HT1080 (cell line): ENCODE data around the gene RPS6KB2. TPM values are rescaled to one million over a fixed set of nuclear protein-coding genes. Genes with fewer than 3 reads are reported as not detected.
A peak's percentile ranks its signal among the peaks of the same experiment; 100 is the strongest.

Experiments used
- DNase-seq: peaks from one replicate; pipeline ENCODE4 v3.0.0-alpha.2; 2015; ENCODE audit warnings: low read depth
- total RNA-seq: library from RNA; depleted of rRNA; stranded (reverse); fragments of >200 nt; shearing (Covaris generic); gene quantifications from 2 replicates; pipeline ENCODE4 v1.2.3, GENCODE V29; 2014

The RPS6KB2 gene
- total RNA-seq, 1 experiment from 2014 or later, result 52.7 TPM

DNA sequence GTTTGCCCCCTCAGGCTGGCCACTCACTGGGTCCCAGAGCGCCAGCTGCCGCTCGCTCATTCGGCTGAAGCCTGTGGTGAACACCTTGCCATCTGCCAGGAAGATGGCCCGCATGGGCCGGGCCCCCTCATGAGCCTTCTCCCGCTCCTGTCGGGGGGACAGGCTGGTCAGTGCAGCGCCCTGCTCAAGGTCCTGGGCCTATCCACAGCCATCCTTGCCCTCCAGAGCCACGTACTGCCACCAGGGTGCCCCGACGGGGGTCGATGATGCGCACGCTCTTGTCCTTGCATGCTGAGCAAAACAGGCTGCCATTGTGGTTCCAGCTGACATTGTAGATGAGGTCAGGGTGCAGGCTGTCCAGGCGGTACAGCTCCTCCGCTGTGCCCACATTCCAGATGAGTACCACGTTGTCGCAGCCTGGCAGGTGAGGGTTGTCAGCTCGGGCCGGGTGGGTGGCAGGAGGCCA, 12.8 kb downstream of the RPS6KB2 start:
- no peak for DNase-seq

DNA sequence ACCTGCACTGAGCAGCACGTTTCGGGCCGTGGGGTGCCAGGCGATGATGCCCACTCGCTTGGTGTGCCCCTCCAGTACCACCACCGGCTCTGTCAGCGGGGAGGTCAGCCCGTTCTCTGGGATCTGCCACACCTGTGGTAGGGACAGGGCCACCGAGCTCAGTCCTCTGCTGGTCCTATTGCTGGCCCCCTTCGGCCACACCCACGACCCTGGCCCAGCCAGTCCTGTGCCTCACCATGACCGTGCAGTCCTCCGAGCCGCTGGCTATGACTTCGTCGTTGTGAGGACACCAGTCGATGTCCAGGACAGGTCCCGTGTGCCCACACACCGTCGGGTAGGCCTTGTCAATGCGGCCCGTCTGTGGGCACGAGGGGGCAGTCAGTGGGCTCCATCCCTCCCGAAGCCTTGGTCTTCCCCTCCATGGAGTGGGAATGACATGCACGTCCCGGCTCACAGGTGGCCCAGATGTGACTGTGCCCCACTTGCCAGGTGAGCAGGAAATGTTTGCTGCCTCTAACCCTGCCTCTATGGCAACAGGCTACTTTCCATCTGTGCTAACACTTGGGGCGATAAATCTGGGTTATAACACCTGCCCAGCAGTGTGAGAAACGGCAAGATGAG, 13.5 kb downstream of the RPS6KB2 start:
- no peak for DNase-seq

DNA sequence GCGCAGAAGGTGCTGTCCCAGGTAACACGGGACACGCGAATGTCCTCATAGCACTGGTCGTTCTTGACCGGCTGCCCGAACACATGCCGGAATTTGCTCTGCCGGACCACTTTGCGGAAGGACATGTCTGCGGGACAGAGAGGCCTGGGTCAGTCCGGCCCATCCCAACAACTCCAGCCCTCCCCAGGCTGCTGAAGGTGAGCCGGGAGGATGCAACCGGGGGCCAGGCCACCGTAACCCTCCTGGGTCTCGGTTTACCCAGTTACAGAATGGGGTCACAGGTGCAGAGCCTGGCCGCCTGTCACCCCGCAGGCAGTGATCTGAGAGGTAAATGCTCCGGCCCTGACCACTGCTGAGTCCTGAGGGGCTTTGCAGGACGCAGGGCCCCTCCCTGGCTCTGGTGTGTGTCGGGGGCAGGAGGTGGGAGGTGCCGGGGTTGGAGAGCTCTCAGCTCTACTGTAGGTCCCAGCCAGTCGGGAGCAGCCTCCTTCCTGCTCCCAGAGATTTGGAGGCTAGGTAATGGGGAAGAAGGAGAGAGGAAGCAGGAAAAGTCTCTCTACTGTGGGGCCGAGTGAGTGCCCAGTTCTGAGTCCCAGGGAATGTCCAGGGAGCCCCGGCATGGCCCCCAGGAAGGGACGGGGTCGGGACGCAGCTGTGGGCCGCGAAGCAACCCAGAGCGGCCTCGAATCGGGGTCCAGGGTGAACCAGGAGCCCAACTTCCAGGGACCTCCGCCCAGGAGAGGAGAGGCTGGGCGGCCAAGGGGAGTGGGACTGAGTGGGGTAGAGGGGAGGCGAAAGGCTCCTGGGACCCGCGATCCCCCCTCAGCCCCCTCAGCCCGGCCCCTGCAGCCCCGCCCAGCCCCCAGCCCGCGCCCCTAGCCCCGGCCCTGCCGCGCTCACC, 14.5 kb downstream of the RPS6KB2 start:
- no peak for DNase-seq

DNA sequence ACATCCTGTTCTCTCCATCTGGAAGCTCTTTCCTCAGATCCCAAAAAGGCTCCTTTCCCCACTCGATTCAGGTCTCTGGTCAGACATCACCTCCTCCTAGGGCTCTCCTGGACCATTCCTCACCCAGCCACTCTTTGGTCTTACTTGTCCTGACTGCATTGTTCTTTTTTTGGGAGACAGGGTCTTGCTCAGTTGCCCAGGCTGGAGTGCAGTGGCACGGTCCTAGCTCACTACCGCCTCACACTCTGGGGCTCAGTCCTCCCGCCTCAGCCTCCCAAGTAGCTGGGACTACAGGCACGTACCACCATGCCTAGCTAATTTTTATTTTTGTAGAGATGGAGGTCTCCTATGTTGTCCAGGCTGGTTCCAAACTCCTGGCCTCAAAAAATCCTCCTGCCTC, 17.2 kb downstream of the RPS6KB2 start:
- no peak for DNase-seq

DNA sequence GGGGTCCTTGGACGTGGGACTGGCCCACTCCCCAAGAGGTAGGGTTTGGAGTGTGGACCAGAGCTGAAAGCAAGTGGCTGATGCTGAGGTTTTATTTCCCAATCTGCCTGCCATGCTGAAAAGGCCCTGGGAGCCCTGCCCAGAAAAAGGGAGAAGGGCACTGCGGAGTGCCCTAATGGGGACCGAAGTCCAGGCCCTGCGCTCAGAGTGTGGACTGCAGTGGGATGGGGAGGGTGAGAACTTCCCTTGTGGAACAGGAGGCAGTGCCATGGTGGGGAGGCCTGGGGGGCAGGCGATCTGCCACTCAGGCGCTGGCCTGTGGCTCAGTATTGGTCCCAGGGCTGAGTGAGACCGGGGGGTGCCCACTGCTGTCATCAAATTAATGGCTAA, 19.9 kb downstream of the RPS6KB2 start:
- DNase-seq, result no peak

DNA sequence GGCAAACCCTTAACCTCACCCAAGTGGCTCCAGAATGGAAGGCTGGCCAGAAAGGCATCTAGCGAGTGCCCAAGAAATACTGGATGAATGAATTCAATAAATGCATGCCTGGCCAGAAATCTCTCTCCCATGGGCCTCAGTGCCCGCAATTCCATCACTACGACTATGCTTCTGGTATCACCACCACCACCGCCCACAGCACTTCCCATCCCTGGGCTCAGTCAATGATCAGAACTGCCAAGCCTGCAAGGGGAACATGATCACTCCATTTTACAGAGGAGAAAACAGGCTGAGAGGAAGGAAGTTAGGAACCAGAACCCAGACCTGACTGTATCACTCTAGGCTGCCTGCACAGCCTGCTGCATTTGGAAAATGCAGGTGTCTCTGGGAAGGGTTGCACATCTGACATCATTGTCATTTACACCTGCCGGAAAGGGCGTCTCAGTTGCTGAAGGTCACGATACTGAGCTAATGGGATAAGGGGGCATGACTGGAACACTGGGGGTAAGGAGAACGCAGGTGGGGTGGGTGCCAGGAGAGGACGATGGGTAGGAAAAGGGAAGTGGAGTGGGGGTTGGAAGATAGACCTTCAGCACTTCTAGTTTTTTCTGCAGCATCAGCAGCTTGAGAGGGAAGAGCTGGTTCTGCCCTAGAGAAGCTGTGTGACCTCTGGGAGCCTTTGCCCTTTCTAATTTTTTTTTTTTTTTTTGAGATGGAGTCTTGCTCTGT, 21.0 kb downstream of the RPS6KB2 start:
- no peak for DNase-seq

DNA sequence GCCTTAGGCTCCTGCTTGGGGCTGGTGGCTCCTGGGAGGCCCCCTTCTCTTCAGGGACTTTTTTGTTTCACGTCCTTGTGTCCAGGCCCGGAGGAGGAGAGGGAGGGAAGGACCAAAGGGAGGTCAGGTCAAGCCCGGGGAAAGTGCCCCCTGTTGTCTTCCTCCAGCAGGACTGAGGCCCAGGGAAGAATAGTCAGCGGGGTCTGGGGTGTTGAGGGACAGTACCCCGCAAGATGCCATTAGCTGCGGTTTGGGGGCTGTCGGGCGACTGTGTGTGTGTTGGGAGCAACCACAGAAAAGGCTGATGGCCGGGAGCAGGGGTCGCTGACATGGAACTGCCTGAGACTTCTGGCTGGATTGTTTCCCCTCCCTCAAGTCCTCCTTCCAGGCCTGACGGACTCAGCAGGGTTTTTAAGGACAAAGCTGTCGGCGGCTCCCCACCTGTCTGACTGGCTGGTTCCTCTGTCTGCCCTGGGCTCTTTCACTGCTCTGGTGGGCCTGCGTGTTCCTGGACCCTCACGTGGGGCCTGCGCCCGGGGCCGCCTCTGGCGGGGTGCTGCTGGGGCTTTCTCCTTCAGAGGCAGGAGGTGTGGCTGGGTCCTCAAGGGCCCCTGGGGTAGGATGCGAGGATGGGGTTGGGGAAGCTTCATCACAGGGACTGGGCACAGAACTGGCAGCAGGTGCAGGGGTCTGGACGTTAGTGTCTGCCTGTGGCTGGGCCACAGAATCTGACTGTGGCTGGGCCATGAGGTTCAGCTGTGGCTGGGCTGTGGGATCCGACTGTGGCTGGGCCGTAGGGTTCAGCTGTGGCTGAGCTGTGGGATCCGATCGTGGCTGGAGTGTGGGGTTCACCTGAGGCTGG, 22.7 kb downstream of the RPS6KB2 start:
- DNase-seq, result no peak

DNA sequence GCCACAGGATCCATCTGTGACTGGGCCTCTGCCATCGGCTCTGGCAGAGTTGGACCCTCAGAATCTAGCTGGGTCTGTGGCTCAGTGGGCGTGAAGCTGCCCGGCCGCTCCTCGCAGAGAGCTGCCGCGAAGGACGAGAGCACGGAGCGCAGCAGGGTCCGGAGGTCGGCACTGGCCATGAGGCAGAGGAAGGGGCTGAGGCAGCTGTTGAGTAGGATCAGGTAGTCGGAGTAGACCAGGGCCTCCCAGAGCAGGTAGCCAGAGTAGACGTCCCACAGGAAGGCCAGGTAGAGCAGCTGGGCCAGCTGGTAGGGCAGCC, 23.3 kb downstream of the RPS6KB2 start:
- no peak for DNase-seq

DNA sequence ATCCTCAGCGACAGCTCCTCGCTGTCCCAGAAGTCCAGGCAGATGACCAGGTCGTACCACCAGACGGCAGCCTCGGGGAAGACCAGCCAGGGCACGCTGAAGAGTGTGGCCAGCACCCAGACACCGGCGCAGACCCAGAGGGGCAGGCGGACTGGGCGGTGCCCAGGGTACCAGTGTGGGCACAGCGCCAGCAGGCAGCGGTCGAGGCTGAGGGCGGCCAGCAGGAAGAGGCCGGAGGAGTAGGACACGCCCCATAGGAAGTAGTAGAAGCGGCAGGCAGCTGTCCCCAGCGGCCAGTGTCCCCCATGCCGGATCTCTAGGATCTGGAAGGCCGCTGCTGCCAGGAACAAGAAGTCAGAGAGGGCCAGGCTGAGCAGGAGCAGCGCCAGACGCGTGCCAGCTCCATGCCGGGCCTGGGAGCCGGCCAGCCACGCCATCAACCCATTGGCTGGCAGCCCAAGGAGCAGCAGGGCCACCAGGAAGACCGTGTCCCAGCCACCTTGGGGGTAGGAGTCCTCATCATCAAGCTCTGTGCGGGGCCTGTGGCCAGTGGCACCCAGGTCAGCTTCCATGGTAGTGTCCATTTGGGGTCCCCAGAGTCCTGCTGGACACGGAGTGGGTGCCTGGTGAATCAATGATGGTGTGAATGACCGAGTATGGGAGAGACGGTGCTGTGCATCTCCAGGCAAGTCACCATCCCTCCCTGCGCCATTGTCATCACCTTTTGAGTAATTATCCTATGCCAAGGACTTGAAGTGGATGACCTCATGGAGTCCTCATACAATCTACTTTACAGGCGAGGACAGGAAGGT, 24.1 kb downstream of the RPS6KB2 start, which contains the start of gene GPR152:
Gene GPR152 (minus strand): TSS at position 589 of the 812 bp plus-strand sequence. CDS start 5 bp downstream, at position 584.
- no peak for DNase-seq

DNA sequence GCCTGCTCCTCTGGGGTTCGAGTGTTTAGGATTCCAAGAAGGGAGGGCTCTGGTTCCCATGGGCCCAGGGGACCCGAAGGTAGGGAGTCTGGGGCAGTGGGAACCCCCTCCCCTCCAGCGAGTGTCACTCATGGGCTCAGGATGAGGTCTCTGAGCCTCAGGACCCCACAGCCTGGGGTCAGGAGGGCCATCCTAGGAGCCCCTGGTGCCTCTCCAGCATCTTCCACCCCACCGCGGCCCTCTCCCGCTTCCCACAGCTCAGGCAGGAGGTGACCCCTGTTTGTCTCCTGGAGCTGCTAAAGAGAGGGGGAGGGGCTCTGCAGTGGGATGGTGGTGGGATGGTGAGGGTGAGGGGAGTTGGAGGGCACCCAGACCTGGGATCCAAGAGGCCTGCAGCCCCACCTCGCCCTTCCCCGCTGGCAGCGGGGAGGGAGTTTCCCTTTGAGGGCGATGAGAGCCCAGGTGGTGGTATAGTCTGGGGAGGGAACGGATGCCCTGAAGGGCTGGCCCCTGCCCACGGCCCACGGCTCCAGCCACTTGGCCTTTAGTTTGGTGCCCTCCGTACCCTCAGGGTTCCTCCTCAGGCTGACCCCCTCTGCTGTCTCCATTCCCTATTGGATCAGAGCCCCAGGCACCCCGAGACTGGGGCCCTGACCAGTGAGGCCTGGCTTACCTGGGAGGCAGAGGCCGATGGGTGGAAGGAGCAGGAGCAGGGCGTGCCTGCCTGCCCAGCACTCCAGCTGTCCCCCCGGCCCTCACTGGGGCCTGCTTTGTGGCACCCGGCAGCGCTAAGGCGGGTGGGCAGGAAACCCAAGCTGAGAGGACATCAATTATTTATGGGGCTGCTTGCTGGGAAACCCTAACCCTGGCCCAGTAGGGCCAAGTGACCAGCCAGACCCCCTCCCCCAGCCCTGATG, 25.8 kb downstream of the RPS6KB2 start:
- DNase-seq, result no peak

DNA sequence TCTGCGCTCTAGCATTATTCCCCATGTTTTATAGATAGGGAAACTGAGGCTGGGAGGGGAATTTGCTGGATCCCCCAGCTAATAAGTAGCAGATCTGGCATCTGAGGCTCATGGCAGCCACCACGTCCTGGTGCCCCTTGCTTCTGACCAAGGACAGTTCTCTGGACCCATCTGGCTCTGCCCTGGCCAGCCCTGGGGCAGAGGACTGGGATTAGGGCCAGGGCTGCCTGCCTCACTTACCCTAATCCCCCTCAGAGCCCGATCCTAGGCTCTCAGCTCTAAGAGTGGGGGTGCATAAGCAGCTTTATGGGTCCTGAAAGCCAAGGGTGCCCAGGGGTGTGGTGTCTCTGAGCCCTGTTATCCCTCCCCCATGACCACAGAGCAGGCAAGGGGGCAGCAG, 26.8 kb downstream of the RPS6KB2 start, which contains the start of gene CABP4:
Gene CABP4 (plus strand): TSS at position 301 of the 400 bp plus-strand sequence. CDS start 70 bp downstream, at position 371.
- no peak for DNase-seq

DNA sequence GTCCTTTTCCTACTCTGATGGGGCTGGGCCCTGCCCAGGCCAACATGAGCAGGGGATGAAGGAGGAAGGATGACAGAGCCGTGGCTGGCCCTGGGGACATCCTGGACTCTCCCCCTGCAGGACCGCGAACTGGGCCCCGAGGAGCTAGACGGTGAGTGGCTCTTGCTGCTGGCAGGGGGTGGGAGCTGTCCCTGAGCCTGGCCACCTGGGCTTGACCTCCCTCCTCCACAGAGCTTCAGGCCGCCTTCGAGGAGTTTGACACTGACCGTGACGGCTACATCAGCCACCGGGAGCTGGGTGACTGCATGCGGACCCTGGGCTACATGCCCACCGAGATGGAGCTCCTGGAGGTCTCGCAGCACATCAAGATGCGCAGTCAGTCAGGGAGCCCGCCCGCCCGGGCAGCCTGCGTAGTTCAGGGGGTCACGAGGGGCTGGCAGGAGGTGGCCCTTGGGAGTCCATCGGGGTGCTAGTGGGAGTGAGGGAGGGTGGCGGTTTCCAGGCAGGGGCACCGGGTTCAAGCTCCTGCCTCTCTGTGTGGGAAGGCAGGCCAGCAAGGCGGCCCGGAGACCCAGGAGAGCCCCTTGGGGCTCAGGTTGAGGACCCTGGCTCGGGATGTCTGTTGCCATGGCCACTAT, 27.9 kb downstream of the RPS6KB2 start:
- DNase-seq, result no peak

DNA sequence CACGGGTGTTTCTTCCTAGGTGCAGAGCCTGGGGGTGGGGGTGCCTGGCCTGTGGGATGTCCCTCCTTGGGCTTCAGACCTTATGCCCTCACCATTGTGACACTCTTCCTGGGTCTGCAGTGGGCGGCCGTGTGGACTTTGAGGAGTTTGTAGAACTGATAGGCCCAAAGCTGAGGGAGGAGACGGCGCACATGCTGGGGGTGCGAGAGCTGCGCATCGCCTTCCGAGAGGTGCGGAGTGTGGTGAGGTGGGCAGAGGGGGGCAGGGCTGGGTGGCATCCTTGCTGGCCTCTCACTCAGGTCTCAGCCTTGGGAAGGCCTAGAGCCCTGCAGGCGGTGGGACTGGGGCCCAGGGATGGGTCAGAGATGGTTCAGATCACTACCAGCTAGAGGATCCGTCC, 29.2 kb downstream of the RPS6KB2 start:
- no peak for DNase-seq

DNA sequence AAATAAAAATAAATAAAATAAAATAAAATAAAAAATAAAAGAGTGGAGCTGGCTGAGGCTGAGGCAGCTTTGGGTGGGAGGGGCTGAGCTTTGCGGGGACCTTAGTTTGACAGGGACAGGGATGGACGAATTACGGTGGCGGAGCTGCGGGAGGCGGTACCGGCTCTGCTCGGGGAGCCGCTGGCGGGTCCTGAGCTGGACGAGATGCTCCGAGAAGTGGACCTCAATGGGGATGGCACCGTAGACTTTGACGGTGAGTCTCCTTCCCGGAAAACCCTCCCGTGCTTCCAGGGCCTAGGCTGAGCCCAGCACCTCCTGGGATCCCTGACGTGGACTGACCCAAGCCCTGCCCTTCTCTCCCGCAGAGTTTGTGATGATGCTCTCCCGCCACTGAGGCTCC, 30.0 kb downstream of the RPS6KB2 start:
- no peak for DNase-seq

DNA sequence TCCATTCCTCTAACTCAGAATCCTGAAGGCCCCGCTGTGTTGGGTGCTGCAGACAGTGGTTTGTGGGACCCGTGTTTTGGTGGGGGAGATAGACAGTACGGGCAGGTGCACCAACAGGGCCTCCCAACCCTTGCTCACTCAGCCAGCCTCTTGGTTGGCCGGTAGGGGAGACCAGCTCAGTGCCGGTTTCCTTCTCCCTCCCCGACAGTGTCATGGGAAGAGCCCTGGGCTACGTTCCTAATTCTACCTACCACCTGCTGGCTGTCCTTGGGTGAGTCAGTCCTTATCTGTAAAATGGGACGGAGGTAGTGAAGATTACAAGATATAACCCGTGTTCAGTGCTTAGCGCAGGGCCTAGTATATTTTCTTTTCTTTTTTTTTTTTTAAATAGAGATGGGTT, 34.9 kb downstream of the RPS6KB2 start:
- no peak for DNase-seq

DNA sequence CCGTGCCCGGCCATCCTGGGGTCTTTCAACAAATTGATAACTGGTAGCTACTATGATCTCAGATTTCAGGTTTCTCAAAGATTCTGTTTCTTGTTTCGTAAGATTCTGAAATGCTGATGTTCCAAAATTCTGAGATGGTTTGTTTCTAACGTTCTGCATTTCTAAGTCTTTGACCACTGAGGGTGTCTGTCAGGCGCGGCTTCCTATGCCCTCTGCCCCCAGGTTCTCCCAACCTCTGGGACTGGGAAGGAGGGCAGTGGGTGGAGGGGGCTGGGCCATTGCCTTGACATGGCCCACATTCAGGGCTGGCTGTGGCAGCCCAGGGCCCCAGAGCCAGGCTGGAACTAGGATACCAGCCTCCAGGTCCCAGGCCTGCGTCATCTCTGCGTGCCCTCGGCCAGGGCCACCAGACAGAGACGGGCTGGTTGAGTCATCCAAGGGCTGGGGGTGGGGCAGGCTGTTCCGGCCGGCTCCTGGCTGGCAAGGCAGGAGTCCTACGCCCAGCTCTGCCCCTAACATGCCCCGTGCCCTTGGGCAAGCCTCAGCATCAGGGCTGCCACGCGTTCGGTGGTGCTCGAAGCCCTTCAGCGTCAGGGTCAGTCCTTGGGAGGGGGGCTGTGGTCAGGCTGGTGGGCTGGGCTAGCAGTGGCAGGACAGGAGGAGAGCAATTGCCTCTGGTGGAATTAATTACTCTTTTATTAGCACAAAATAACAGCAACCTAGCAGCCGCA, 35.6 kb downstream of the RPS6KB2 start:
- peak; percentile 77 for DNase-seq

DNA sequence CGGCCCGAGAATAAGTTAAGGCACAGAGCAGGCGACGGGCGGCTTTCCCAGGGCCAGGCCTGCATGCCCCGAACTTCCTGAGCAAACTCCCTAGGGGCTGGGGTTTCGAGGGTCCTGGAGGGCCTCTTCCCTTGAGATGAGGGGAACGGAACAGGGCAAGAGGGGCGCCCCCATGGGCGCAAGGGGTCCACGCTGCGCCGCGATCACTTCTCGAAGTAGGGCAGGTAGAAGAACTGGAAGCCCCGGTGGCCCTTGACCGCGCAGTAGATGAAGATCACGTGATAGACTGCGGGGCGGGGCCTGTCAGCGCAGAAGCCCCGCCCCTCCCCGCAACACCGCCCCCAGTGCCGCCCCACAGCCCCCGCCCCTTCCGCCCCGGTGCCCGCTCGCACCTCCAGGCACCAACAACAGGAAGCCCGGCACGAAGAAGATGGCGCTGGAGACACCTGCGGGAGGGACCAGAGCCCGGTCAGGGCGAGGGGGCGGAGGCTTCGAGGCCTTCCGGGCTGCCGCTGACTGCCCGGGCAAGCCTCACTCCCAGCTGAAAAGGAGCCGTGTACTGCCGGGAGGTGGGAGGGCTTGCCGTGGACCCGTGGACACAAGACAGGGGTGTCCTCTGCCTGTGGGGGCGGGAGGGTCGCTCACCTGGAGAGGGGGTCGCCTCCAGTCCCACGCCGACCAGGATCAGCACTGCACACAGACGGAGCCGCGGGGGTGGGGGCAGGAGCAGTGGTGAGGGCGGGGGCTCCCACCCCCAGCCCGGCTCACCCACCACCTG, 36.3 kb downstream of the RPS6KB2 start:
- no peak for DNase-seq
